ENCODE results near the gene LAMA2. TPM values are rescaled to one million over a fixed set of nuclear protein-coding genes. Genes with fewer than 3 reads are reported as not detected.

LAMA2 gene
- polyA plus RNA-seq, 1 donor = 5.4 TPM

DNA sequence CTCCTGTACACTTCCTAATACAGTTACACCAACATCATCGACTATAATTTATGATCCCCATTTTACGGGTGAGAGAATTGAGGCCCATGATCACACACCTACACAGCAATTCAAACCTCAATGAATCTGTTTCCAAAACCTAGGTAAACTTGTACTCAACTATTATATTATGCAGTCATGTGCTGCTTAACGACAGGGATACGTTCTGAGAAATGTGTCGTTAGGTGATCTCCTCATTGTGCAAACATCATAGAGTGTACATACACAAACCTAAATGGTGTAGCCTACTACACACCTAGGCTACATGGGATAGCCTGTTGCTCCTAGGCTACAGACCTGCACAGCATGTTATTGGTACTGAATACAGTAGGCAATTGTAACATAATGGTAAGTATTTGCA is 441.4 kb downstream of the LAMA2 start:
- Histone ChIP-seq H3K9me3 (ENCODE audit: control insufficient read depth, low read depth, low read length) (no peaks in the 10 kb centered on the region), H3K27me3 (ENCODE audit: control insufficient read depth, insufficient read depth, low read length) (no peaks in the 10 kb centered on the region), H3K36me3 (ENCODE audit: control insufficient read depth, insufficient read depth, low read length) (no peaks in the 10 kb centered on the region), H3K27ac (ENCODE audit: low read length) (no peak overlapping the region), H3K4me1 (ENCODE audit: control insufficient read depth, insufficient read depth, low read length) (no peaks in the 10 kb centered on the region), H3K4me3 (ENCODE audit: low read length) (no peak overlapping the region)
- 100% methylated on average over 1 of the region's 5 CpGs for WGBS (ENCODE audit: insufficient coverage, low lambda C conversion rate)
- no peak for DNase-seq

DNA sequence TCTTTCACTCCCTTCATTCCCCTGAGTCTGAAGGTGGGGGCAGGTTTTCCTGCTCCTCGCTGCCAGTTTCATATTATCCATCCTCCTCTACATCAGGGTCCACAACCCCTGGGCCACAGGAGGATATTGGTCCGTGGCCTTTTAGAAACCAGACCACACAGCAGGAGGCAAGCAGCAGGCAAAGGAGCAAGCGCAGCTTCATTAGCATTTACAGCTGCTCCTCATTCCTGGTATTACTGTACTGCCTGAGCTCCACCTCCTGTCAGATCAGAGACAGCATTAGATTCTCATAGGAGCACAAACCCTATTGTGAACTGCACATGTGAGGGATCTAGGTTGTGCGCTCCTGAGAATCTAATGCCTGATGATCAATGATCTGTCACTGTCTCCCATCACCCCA is 446.7 kb downstream of the LAMA2 start:
- DNase-seq = no peak
- H3K27me3 ChIP-seq (ENCODE audit: control insufficient read depth, insufficient read depth, low read length) = no peaks in the 10 kb centered on the region
- no peaks in the 10 kb centered on the region for H3K36me3 ChIP-seq (ENCODE audit: control insufficient read depth, insufficient read depth, low read length)
- H3K4me1 ChIP-seq (ENCODE audit: control insufficient read depth, insufficient read depth, low read length) = no peaks in the 10 kb centered on the region
- no peaks in the 10 kb centered on the region for H3K9me3 ChIP-seq (ENCODE audit: control insufficient read depth, low read depth, low read length)
- H3K27ac ChIP-seq (ENCODE audit: low read length) = no peak overlapping the region
- WGBS (ENCODE audit: insufficient coverage, low lambda C conversion rate) = no CpG with 5 or more reads among the region's 4 CpGs
- H3K4me3 ChIP-seq (ENCODE audit: low read length) = no peak overlapping the region

DNA sequence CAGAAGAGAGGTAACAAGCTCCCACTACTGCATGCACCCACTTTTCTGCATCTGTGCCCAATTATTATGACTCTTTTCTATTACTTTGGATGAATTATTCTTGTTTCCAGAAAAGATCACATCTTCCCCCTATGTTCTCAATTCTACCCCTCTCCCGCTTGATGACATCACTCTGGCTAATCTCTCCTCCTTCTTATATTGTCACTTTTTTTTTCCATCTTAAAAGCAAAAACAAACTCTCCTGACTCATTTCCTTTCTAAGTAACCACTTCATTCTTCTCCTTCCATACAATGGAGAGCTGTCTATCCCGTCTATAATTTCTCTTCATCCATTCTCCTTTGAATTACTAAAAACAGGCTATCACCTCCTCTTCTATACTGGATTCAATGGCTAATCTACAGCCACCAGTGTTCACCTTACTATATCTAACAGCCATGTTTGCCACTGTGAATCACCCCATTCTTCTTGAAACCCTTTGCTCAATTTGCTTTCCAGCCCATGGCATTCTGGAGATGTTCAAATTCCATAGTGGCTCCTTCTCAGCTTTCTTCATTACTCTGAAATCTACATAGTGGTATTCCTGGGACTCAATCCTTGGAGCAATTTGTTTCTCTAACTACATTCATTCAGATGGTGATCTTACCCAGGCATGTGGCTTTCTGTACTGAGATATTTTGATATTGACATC is 448.7 kb downstream of the LAMA2 start:
- H3K27ac ChIP-seq (ENCODE audit: low read length) = no peak overlapping the region
- H3K4me3 ChIP-seq (ENCODE audit: low read length) = no peak overlapping the region
- H3K36me3 ChIP-seq (ENCODE audit: control insufficient read depth, insufficient read depth, low read length) = no peaks in the 10 kb centered on the region
- WGBS (ENCODE audit: insufficient coverage, low lambda C conversion rate) = 79% methylated on average over 2 of the region's 2 CpGs
- no peaks in the 10 kb centered on the region for H3K4me1 ChIP-seq (ENCODE audit: control insufficient read depth, insufficient read depth, low read length)
- H3K9me3 ChIP-seq (ENCODE audit: control insufficient read depth, low read depth, low read length) = no peaks in the 10 kb centered on the region
- no peak for DNase-seq
- H3K27me3 ChIP-seq (ENCODE audit: control insufficient read depth, insufficient read depth, low read length) = no peaks in the 10 kb centered on the region

DNA sequence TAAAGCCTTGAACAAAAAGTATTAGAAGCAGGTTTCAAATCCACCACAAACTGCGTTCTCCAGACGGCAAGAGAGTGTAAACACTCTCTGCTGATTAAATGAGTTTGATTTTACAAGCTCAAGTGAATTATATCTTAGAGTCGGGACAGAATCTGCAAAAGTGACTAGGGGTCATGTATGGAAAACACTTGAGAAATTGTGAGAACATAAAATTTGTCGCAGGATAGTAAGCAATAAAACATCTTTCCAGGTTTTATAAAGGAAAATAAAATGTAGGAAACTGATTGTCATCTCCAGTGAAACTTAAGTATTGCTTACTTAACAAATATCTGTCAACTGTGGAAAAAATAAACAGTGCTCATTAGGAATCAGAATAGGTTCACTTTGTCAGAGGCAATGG is 452.9 kb downstream of the LAMA2 start:
- H3K27me3 ChIP-seq (ENCODE audit: control insufficient read depth, insufficient read depth, low read length) = no peaks in the 10 kb centered on the region
- H3K4me3 ChIP-seq (ENCODE audit: low read length) = no peak overlapping the region
- 72% methylated on average over 3 of the region's 4 CpGs for WGBS (ENCODE audit: insufficient coverage, low lambda C conversion rate)
- DNase-seq = no peak
- H3K36me3 ChIP-seq (ENCODE audit: control insufficient read depth, insufficient read depth, low read length) = no peaks in the 10 kb centered on the region
- no peaks in the 10 kb centered on the region for H3K9me3 ChIP-seq (ENCODE audit: control insufficient read depth, low read depth, low read length)
- H3K4me1 ChIP-seq (ENCODE audit: control insufficient read depth, insufficient read depth, low read length) = no peaks in the 10 kb centered on the region
- H3K27ac ChIP-seq (ENCODE audit: low read length) = no peak overlapping the region

- no peak for DNase-seq
- no peak overlapping the region for H3K27ac ChIP-seq (ENCODE audit: low read length)
- H3K4me3 ChIP-seq (ENCODE audit: low read length) = no peak overlapping the region
- WGBS (ENCODE audit: insufficient coverage, low lambda C conversion rate) = 100% methylated on average over 1 of the region's 4 CpGs
- no peaks in the 10 kb centered on the region for H3K4me1 ChIP-seq (ENCODE audit: control insufficient read depth, insufficient read depth, low read length)
- H3K9me3 ChIP-seq (ENCODE audit: control insufficient read depth, low read depth, low read length) = no peaks in the 10 kb centered on the region
- no peaks in the 10 kb centered on the region for H3K36me3 ChIP-seq (ENCODE audit: control insufficient read depth, insufficient read depth, low read length)
- H3K27me3 ChIP-seq (ENCODE audit: control insufficient read depth, insufficient read depth, low read length) = no peaks in the 10 kb centered on the region
These were observed 455.7 kb downstream of the LAMA2 start for GRCh38 chr6:129338683-129339082.

DNA sequence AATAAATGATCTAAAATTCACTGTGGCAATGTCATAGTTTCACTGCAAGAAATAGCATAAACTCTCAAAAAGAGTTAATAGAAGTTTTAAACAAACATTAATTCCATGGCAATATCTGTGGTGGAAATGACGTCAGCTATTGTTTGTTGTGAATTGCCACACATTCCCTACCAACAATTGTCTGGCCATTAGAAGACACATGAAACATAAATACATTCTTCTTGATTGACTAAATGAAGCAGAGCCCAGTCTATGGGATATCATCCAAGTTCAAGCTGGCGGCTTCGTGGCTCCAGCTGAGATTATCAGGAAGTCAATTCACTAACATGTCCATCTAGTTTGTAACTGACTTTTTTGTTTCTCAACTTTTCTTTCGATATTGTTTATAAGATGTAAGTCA is 458.0 kb downstream of the LAMA2 start:
- no peaks in the 10 kb centered on the region for H3K36me3 ChIP-seq (ENCODE audit: control insufficient read depth, insufficient read depth, low read length)
- whole genome bisulfite sequencing (ENCODE audit: insufficient coverage, low lambda C conversion rate) = 100% methylated on average over 2 of the region's 4 CpGs
- H3K27ac ChIP-seq (ENCODE audit: low read length) = no peak overlapping the region
- H3K4me3 ChIP-seq (ENCODE audit: low read length) = no peak overlapping the region
- no peaks in the 10 kb centered on the region for H3K4me1 ChIP-seq (ENCODE audit: control insufficient read depth, insufficient read depth, low read length)
- H3K27me3 ChIP-seq (ENCODE audit: control insufficient read depth, insufficient read depth, low read length) = no peaks in the 10 kb centered on the region
- DNase-seq = no peak
- no peaks in the 10 kb centered on the region for H3K9me3 ChIP-seq (ENCODE audit: control insufficient read depth, low read depth, low read length)

DNA sequence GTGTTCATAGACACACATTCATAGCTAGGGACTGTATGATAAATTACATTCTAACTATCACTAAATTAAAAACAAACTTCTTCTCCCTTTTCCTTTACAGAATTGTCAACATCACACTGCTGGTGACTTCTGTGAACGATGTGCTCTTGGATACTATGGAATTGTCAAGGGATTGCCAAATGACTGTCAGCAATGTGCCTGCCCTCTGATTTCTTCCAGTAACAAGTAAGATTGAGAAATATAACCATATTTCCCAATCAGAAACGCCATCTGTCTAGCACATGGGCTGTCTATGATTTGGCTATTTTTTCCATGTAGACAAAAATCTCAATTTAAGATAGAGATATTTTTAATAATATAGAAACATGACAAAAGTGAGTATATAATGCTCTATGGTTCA is 459.3 kb downstream of the LAMA2 start:
- 100% methylated on average over 1 of the region's 2 CpGs for WGBS (ENCODE audit: insufficient coverage, low lambda C conversion rate)
- Histone ChIP-seq H3K9me3 (ENCODE audit: control insufficient read depth, low read depth, low read length) (no peaks in the 10 kb centered on the region), H3K4me3 (ENCODE audit: low read length) (no peak overlapping the region), H3K27me3 (ENCODE audit: control insufficient read depth, insufficient read depth, low read length) (no peaks in the 10 kb centered on the region), H3K27ac (ENCODE audit: low read length) (no peak overlapping the region), H3K36me3 (ENCODE audit: control insufficient read depth, insufficient read depth, low read length) (no peaks in the 10 kb centered on the region), H3K4me1 (ENCODE audit: control insufficient read depth, insufficient read depth, low read length) (no peaks in the 10 kb centered on the region)
- DNase-seq = no peak

DNA sequence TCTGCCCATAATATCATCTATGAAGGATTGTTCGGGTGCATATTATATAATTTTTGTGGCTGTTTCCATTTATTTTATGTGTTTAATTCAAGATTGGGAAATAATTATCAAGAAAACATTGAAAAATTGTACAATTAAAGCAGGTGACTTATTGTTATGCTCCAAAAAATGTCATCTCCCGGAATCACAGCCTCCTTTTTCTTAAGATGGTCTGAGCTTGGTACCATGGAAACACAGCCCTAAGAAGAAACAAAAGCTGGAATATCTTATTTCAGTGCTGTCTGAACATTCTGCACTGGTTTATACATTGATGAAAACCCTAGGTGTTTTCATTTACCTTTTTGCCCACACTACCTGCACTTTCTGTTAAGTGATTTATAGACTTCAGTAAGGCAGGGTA is 459.9 kb downstream of the LAMA2 start:
- H3K9me3 ChIP-seq (ENCODE audit: control insufficient read depth, low read depth, low read length) = no peaks in the 10 kb centered on the region

GRCh38 chr6:129344379-129344778 is 461.4 kb downstream of the LAMA2 start:
- Histone ChIP-seq H3K9me3 (ENCODE audit: control insufficient read depth, low read depth, low read length) (no peaks in the 10 kb centered on the region), H3K4me3 (ENCODE audit: low read length) (no peak overlapping the region), H3K36me3 (ENCODE audit: control insufficient read depth, insufficient read depth, low read length) (no peaks in the 10 kb centered on the region), H3K27me3 (ENCODE audit: control insufficient read depth, insufficient read depth, low read length) (no peaks in the 10 kb centered on the region), H3K27ac (ENCODE audit: low read length) (no peak overlapping the region), H3K4me1 (ENCODE audit: control insufficient read depth, insufficient read depth, low read length) (no peaks in the 10 kb centered on the region)
- WGBS (ENCODE audit: insufficient coverage, low lambda C conversion rate) = 100% methylated on average over 2 of the region's 3 CpGs
- DNase-seq = no peak

More for the DNA sequence above, 459.9 kb downstream of the LAMA2 start:
- no peak for DNase-seq
- no peaks in the 10 kb centered on the region for H3K36me3 ChIP-seq (ENCODE audit: control insufficient read depth, insufficient read depth, low read length)
- no peak overlapping the region for H3K4me3 ChIP-seq (ENCODE audit: low read length)
- no peaks in the 10 kb centered on the region for H3K4me1 ChIP-seq (ENCODE audit: control insufficient read depth, insufficient read depth, low read length)
- 100% methylated on average over 1 of the region's 2 CpGs for WGBS (ENCODE audit: insufficient coverage, low lambda C conversion rate)
- no peak overlapping the region for H3K27ac ChIP-seq (ENCODE audit: low read length)
- no peaks in the 10 kb centered on the region for H3K27me3 ChIP-seq (ENCODE audit: control insufficient read depth, insufficient read depth, low read length)

GRCh38 chr6:129345890-129346289 is 463.0 kb downstream of the LAMA2 start:
- DNase-seq = no peak
- no peaks in the 10 kb centered on the region for H3K27me3 ChIP-seq (ENCODE audit: control insufficient read depth, insufficient read depth, low read length)
- no peak overlapping the region for H3K27ac ChIP-seq (ENCODE audit: low read length)
- H3K4me3 ChIP-seq (ENCODE audit: low read length) = no peak overlapping the region
- no peaks in the 10 kb centered on the region for H3K9me3 ChIP-seq (ENCODE audit: control insufficient read depth, low read depth, low read length)
- H3K36me3 ChIP-seq (ENCODE audit: control insufficient read depth, insufficient read depth, low read length) = no peaks in the 10 kb centered on the region
- no peaks in the 10 kb centered on the region for H3K4me1 ChIP-seq (ENCODE audit: control insufficient read depth, insufficient read depth, low read length)
- WGBS (ENCODE audit: insufficient coverage, low lambda C conversion rate) = 60% methylated on average over 1 of the region's 2 CpGs

DNA sequence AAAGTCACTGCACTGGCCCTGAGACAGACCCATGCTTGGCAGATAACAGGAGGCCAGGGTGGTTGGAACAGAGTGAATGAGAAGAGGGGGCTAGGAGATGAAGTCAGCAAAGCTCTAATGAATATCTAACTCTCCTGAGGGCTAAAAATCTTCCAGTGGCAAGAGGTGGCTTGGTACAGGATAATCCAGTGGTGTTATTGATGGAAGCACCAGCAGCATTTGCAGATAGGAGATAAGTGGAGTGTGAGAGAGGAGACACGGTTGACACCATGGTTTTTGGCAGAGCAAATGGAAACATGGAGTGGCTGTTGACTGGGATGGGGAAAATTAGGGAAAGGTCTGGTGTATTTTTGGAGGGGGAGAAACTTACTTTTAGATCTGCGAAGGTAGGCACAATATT is 464.0 kb downstream of the LAMA2 start:
- no peak for DNase-seq

More for the DNA sequence above, 464.0 kb downstream of the LAMA2 start:
- Histone ChIP-seq H3K4me1 (ENCODE audit: control insufficient read depth, insufficient read depth, low read length) (no peaks in the 10 kb centered on the region), H3K27me3 (ENCODE audit: control insufficient read depth, insufficient read depth, low read length) (no peaks in the 10 kb centered on the region), H3K9me3 (ENCODE audit: control insufficient read depth, low read depth, low read length) (no peaks in the 10 kb centered on the region), H3K27ac (ENCODE audit: low read length) (no peak overlapping the region), H3K4me3 (ENCODE audit: low read length) (no peak overlapping the region), H3K36me3 (ENCODE audit: control insufficient read depth, insufficient read depth, low read length) (no peaks in the 10 kb centered on the region)
- 86% methylated on average over 2 of the region's 2 CpGs for WGBS (ENCODE audit: insufficient coverage, low lambda C conversion rate)

Measured in large intestine (tissue), 3 donors.